Measurements from ENCODE around the gene KRTAP5-1.

- TF ChIP-seq CTCF (IDR thresholded peaks at IDR 0.05) (no peak), POLR2A (IDR thresholded peaks at IDR 0.05) (no peak)
These were observed 14.0 kb downstream of the KRTAP5-1 start for GRCh38 chr11:1570896-1571759.

All from adrenal gland (tissue), 5 donors.